ENCODE data around the gene PIGT. TPM values are rescaled to one million over a fixed set of nuclear protein-coding genes. Genes with fewer than 3 reads are reported as not detected.
A peak's percentile ranks its signal among the peaks of the same experiment; 100 is the strongest.

PIGT gene
- total RNA-seq, 1 experiment from 2014 or later = 259 TPM

DNA sequence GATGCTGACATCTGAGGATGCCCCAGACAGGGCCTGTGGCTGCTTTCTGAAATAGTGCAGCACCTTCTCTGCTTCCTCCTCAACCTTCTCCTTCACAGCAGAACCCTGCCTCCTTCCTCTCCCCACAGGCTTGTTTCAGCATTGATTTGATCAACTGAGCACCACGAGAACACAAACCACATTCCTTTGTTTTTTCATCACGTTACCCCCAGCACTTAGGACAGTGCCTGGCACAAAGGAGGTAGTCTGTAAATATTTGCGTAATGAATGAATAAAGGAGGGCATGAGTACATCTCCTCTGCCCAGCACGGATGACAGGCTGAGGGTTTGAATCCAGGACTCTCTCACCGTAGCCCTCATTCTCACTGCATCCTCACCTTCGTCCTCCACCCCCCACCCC lies 32.3 kb downstream of the PIGT start:
- CTCF ChIA-PET = interaction anchor here (0.6 to 2.7 kb wide), 5 partner anchors 11 to 154 kb away, joined by 3 to 28 read pairs (median 5); no protein-coding TSS in a partner anchor
- Mint-ChIP-seq H3K4me1 (ENCODE audit: low read depth, unreplicated experiment) (peaks cover 31% of the 10 kb centered on the region), H3K27ac (ENCODE audit: unreplicated experiment) (no peak overlapping the region), H3K27me3 (ENCODE audit: insufficient read depth, unreplicated experiment) (no peaks in the 10 kb centered on the region), H3K4me3 (ENCODE audit: unreplicated experiment) (no peak overlapping the region), H3K9me3 (ENCODE audit: unreplicated experiment) (no peaks in the 10 kb centered on the region), H3K36me3 (ENCODE audit: insufficient read depth, unreplicated experiment) (no peaks in the 10 kb centered on the region)
- intact Hi-C loops (cut with micrococcal nuclease; ENCODE audit: unreplicated experiment) = no loop called here
- TF ChIP-seq, protein P1, sequence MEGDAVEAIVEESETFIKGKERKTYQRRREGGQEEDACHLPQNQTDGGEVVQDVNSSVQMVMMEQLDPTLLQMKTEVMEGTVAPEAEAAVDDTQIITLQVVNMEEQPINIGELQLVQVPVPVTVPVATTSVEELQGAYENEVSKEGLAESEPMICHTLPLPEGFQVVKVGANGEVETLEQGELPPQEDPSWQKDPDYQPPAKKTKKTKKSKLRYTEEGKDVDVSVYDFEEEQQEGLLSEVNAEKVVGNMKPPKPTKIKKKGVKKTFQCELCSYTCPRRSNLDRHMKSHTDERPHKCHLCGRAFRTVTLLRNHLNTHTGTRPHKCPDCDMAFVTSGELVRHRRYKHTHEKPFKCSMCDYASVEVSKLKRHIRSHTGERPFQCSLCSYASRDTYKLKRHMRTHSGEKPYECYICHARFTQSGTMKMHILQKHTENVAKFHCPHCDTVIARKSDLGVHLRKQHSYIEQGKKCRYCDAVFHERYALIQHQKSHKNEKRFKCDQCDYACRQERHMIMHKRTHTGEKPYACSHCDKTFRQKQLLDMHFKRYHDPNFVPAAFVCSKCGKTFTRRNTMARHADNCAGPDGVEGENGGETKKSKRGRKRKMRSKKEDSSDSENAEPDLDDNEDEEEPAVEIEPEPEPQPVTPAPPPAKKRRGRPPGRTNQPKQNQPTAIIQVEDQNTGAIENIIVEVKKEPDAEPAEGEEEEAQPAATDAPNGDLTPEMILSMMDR (IDR thresholded peaks at IDR 0.05; ENCODE audit: insufficient read depth in 1 of 2, low read depth in 1 of 2, low read length in 1 of 2, severe bottlenecking in 1 of 2, unreplicated experiment in 1 of 2) = no peak
- BruUV-seq (replicated peaks) = no TSS peak
- Histone ChIP-seq H3K4me1 (peaks cover 33% of the 10 kb centered on the region), H3K4me3 (ENCODE audit: low read depth, low read length) (no peak overlapping the region), H3K27me3 (replicated peaks; ENCODE audit: control insufficient read depth, insufficient read depth, low read length) (no peaks in the 10 kb centered on the region), H3K9me3 (no peaks in the 10 kb centered on the region), H3K36me3 (ENCODE audit: control insufficient read depth, insufficient read depth, low read length) (no peaks in the 10 kb centered on the region)
- DNase-seq = no peak
- POLR2A ChIA-PET = interaction anchor here (0.6 kb wide), 2 partner anchors 12 to 146 kb away, joined by 3 read pairs; no protein-coding TSS in a partner anchor

DNA sequence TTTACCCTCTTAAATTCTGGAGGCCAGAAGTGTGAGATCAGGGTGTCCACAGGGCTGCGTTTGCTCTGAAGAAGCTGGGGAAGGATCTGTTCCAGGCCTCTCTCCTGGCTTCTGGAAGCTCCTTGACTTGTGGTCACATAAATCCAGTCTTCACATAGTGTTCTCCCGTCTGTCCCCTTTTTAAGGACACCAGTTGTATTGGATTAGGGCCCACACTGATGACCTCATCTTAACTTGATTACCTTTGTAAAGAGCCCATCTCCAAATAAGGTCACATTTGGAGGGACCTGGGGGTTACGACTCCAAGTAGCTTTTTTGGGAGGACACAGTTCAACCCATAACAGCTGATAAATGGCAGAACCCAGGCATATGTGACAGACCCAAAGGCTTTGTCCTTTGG lies 33.6 kb downstream of the PIGT start:
- no peaks in the 10 kb centered on the region for H3K9me3 Mint-ChIP-seq (ENCODE audit: unreplicated experiment)
- no peaks in the 10 kb centered on the region for H3K36me3 ChIP-seq (ENCODE audit: control insufficient read depth, insufficient read depth, low read length)
- H3K4me1 ChIP-seq = peaks cover 22% of the 10 kb centered on the region
- no peaks in the 10 kb centered on the region for H3K27me3 Mint-ChIP-seq (ENCODE audit: insufficient read depth, unreplicated experiment)
- H3K4me1 Mint-ChIP-seq (ENCODE audit: low read depth, unreplicated experiment) = peaks cover 20% of the 10 kb centered on the region
- no peaks in the 10 kb centered on the region for H3K36me3 Mint-ChIP-seq (ENCODE audit: insufficient read depth, unreplicated experiment)
- H3K27ac Mint-ChIP-seq (ENCODE audit: unreplicated experiment) = no peak overlapping the region
- no peak for DNase-seq
- H3K9me3 ChIP-seq = no peaks in the 10 kb centered on the region
- POLR2A ChIA-PET = interaction anchor here (0.5 to 0.6 kb wide), 2 partner anchors 26 to 124 kb away, joined by 4 to 9 read pairs; no protein-coding TSS in a partner anchor
- intact Hi-C loops (cut with micrococcal nuclease; ENCODE audit: unreplicated experiment) = no loop called here
- TF ChIP-seq, protein P1 (IDR thresholded peaks at IDR 0.05; ENCODE audit: insufficient read depth in 1 of 2, low read depth in 1 of 2, low read length in 1 of 2, severe bottlenecking in 1 of 2, unreplicated experiment in 1 of 2) = no peak
- H3K27me3 ChIP-seq (replicated peaks; ENCODE audit: control insufficient read depth, insufficient read depth, low read length) = no peaks in the 10 kb centered on the region
- no peak overlapping the region for H3K4me3 Mint-ChIP-seq (ENCODE audit: unreplicated experiment)
- H3K4me3 ChIP-seq (ENCODE audit: low read depth, low read length) = no peak overlapping the region
- BruUV-seq (replicated peaks) = no TSS peak
- CTCF ChIA-PET = interaction anchor here (1.0 to 2.7 kb wide), 14 partner anchors 9 to 322 kb away, joined by 3 to 33 read pairs (median 6); partner anchors contain the start of genes PIGT and SYS1

DNA sequence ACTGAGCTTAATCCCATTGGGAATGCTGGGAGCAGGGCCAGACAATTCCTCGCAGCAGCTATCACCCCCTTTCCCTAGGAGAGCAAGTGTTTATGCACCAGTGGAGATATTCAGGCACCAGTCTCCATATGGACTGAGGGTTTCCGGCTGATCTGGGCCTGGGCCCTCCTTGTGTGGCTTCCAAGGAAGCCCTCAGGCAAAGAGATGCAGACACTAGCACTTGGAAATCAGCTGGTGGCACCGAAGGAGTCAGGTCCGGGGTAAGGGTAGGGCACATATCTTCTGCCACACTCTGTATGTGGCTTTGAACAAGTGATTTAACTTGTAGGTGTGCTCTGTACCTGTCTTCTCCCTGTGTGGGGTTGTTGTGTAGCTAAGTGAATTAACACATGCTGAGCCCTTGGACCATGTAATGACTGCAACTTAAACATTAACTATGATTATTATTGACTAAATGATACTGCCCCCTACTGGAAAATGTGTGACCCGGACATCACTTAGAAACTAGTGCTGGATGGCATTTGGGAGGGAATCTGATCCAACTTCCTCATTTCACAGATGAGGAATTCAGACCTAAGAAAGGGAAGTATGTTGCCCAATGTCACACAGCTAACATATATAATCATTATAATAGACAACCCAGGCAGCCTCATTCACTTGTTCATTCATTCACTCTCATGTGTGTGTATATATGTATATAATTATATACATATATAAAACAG lies 34.3 kb downstream of the PIGT start:
- intact Hi-C loops (cut with micrococcal nuclease; ENCODE audit: unreplicated experiment) = loop anchor here (1.0 kb wide), 1 partner anchor 9 kb away; no protein-coding TSS in a partner anchor
- no peak overlapping the region for H3K27ac Mint-ChIP-seq (ENCODE audit: unreplicated experiment)
- BruUV-seq (replicated peaks) = no TSS peak
- CTCF ChIA-PET = interaction anchor here (0.5 to 2.7 kb wide), 20 partner anchors 9 to 321 kb away, joined by 3 to 33 read pairs (median 4); partner anchors contain the start of genes PIGT and SYS1
- H3K36me3 ChIP-seq (ENCODE audit: control insufficient read depth, insufficient read depth, low read length) = no peaks in the 10 kb centered on the region
- H3K27me3 ChIP-seq (replicated peaks; ENCODE audit: control insufficient read depth, insufficient read depth, low read length) = no peaks in the 10 kb centered on the region
- no peak overlapping the region for H3K4me3 Mint-ChIP-seq (ENCODE audit: unreplicated experiment)
- H3K27me3 Mint-ChIP-seq (ENCODE audit: insufficient read depth, unreplicated experiment) = no peaks in the 10 kb centered on the region
- peak in 1 of 2 experiments; percentile 61 for DNase-seq
- no peaks in the 10 kb centered on the region for H3K9me3 ChIP-seq
- peaks cover 12% of the 10 kb centered on the region for H3K4me1 Mint-ChIP-seq (ENCODE audit: low read depth, unreplicated experiment)
- peaks cover 14% of the 10 kb centered on the region for H3K4me1 ChIP-seq
- POLR2A ChIA-PET = interaction anchor here (0.5 to 0.9 kb wide), 3 partner anchors 27 to 108 kb away, joined by 3 to 9 read pairs (median 4); partner anchors contain the start of gene SYS1
- TF ChIP-seq, protein P1 (IDR thresholded peaks at IDR 0.05; ENCODE audit: insufficient read depth in 1 of 2, low read depth in 1 of 2, low read length in 1 of 2, severe bottlenecking in 1 of 2, unreplicated experiment in 1 of 2) = peak; percentile 64 to 82
- H3K36me3 Mint-ChIP-seq (ENCODE audit: insufficient read depth, unreplicated experiment) = no peaks in the 10 kb centered on the region
- no peak overlapping the region for H3K4me3 ChIP-seq (ENCODE audit: low read depth, low read length)
- no peaks in the 10 kb centered on the region for H3K9me3 Mint-ChIP-seq (ENCODE audit: unreplicated experiment)

Data from Caco-2 (cell line).